Measurements from ENCODE around the gene SMC3.

Gene SMC3

DNA sequence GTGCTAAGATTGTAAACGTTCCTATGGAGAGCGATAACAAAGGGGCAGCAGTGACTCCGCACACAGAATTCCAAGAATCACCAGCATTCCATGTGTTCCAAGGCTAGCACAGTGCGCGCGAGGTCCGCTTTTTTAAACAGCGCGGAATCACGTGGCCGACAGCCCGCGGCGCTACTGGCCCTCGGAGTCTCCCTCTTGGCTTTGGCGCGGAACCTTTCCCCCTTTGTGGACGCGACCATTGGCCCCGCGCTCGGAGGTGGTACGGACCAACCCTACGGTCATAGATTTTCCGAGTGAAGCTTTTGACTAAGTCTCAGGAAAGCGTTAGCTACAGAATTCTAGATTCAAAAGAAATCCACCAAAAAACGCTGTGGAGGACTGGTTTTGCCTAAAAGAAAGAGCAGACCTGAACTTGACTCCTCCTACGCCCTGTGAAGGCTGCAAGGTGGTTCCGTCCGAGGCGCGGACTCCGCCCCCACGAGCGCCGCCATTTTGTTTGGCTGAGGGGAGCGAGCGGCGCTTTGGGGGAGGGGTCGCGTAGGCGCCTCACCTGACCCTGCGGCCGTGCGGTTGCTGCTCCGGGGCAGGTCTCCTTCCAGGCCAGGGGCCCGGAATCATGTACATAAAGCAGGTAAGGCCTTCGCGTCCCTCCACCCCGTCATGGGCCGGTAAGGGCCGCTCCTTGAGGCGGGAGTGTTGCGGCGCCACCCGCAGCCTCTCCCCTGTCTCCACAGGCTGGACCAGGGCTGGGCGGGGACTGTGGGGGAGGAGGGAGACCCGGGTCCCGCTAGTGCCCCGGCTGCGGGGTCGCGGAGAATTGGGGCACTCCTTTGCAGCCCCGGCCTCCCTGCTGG, at the start of gene SMC3:
Gene SMC3, plus strand, starts transcription at position 495 of the 854 bp plus-strand sequence. Its CDS starts 122 bp downstream, at position 617.
- H3K4me3 ChIP-seq (ENCODE audit: insufficient read depth, low read length, poor library complexity, severe bottlenecking) = peak within 1 kb of the TSS; percentile 98
- H3K36me3 ChIP-seq (ENCODE audit: low read length) = peaks cover 18% of the 10 kb centered on the region; the same call in 1 of the 2 replicates
- peaks cover 49% of the 10 kb centered on the region for H3K79me2 ChIP-seq (ENCODE audit: insufficient read depth, low read length)
- TF ChIP-seq EZH2phosphoT487 (conservative IDR thresholded peaks at IDR 0.05; ENCODE audit: low read length) = no peak
- TF ChIP-seq, protein P1, sequence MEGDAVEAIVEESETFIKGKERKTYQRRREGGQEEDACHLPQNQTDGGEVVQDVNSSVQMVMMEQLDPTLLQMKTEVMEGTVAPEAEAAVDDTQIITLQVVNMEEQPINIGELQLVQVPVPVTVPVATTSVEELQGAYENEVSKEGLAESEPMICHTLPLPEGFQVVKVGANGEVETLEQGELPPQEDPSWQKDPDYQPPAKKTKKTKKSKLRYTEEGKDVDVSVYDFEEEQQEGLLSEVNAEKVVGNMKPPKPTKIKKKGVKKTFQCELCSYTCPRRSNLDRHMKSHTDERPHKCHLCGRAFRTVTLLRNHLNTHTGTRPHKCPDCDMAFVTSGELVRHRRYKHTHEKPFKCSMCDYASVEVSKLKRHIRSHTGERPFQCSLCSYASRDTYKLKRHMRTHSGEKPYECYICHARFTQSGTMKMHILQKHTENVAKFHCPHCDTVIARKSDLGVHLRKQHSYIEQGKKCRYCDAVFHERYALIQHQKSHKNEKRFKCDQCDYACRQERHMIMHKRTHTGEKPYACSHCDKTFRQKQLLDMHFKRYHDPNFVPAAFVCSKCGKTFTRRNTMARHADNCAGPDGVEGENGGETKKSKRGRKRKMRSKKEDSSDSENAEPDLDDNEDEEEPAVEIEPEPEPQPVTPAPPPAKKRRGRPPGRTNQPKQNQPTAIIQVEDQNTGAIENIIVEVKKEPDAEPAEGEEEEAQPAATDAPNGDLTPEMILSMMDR (IDR thresholded peaks at IDR 0.05; ENCODE audit: insufficient read depth, low read length, poor library complexity, severe bottlenecking) = no peak
- H3K27ac ChIP-seq (ENCODE audit: low read depth, low read length) = peak within 1 kb of the TSS; percentile 80
- H4K20me1 ChIP-seq (ENCODE audit: low read depth, low read length) = peaks cover 24% of the 10 kb centered on the region
- H3K9ac ChIP-seq (ENCODE audit: low read length) = peak within 1 kb of the TSS; percentile 98
- H3K9me2 ChIP-seq (replicated peaks; ENCODE audit: insufficient read depth, low read length) = no peaks in the 10 kb centered on the region
- peaks cover 3% of the 10 kb centered on the region; the same call in 1 of the 2 replicates for H3F3A ChIP-seq (ENCODE audit: insufficient read depth)
- H3K9me3 ChIP-seq (ENCODE audit: insufficient read depth, low read length) = no peaks in the 10 kb centered on the region
- no peaks in the 10 kb centered on the region for H3K27me3 ChIP-seq (ENCODE audit: low read length)
- peak within 1 kb of the TSS; percentile 85 for H3K4me2 ChIP-seq (ENCODE audit: low read depth, low read length, poor library complexity, severe bottlenecking)
- H2AFZ ChIP-seq (ENCODE audit: low read depth, low read length, severe bottlenecking) = peak within 1 kb of the TSS; percentile 87

DNA sequence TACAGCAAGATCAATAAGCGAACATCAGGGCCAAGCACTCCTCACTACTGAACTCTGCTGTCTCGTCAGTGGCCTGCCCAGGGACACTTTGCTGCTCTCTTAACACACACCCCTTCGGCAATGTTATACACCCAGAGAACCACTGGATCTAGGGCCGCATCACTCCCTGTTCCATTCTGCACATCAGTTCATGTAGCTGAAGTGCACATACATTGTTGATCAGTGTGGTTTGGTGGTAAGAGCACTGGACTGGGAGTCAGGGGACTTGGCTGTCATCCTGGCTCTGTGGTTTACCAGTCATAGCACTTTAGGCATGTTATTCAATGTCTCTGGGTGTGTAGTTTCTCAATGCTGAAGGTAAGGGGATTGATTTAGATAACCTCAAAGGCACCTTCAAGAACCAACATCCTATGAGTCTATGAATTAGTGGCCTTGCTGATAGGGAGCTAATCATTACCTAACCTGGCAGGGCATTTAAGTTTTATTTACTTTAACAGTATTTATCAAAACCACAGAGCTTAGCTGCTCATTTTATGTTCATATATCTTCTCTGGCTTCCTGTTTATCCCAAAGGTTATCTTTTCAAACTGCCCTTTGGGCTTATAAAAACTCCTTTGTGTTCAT, 45.0 kb upstream of the SMC3 start:
- Histone ChIP-seq H3K79me2 (ENCODE audit: insufficient read depth, low read length) (no peaks in the 10 kb centered on the region), H3F3A (ENCODE audit: insufficient read depth) (no peaks in the 10 kb centered on the region), H4K20me1 (ENCODE audit: low read depth, low read length) (no peaks in the 10 kb centered on the region), H3K27ac (ENCODE audit: low read depth, low read length) (no peak overlapping the region), H3K9me3 (ENCODE audit: insufficient read depth, low read length) (no peaks in the 10 kb centered on the region), H3K27me3 (ENCODE audit: low read length) (no peaks in the 10 kb centered on the region), H3K9me2 (replicated peaks; ENCODE audit: insufficient read depth, low read length) (no peaks in the 10 kb centered on the region), H3K36me3 (ENCODE audit: low read length) (no peaks in the 10 kb centered on the region), H3K4me3 (ENCODE audit: insufficient read depth, low read length, poor library complexity, severe bottlenecking) (no peak overlapping the region), H2AFZ (ENCODE audit: low read depth, low read length, severe bottlenecking) (no peak overlapping the region), H3K9ac (ENCODE audit: low read length) (no peak overlapping the region), H3K4me2 (ENCODE audit: low read depth, low read length, poor library complexity, severe bottlenecking) (no peak overlapping the region)
- TF ChIP-seq EZH2phosphoT487 (conservative IDR thresholded peaks at IDR 0.05; ENCODE audit: low read length) = no peak
- TF ChIP-seq, protein P1 (IDR thresholded peaks at IDR 0.05; ENCODE audit: insufficient read depth, low read length, poor library complexity, severe bottlenecking) = no peak

DNA sequence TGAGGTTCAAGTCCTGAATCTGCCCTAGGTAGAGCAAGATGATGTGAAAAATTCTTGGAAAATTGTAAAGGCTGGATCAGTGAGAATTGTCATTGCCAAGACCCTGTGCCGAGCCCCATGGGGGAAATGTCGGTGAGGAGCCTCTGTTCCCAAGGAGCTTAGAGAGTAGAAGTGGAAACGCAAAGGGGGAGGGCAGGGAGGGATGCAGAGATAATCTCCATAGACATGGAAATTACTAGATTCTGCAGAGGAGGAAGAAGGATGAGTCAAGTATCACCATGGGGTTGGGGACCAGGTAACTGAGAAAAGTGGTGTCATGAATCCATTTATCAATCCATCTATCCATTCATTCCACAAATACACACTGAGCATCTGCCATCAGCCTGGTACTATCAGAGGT, 43.8 kb upstream of the SMC3 start:
- Histone ChIP-seq H3K27ac (ENCODE audit: low read depth, low read length) (no peak overlapping the region), H3K9me2 (replicated peaks; ENCODE audit: insufficient read depth, low read length) (no peaks in the 10 kb centered on the region), H3K9ac (ENCODE audit: low read length) (no peak overlapping the region), H3K79me2 (ENCODE audit: insufficient read depth, low read length) (no peaks in the 10 kb centered on the region), H3K27me3 (ENCODE audit: low read length) (no peaks in the 10 kb centered on the region), H2AFZ (ENCODE audit: low read depth, low read length, severe bottlenecking) (no peak overlapping the region), H3K4me3 (ENCODE audit: insufficient read depth, low read length, poor library complexity, severe bottlenecking) (no peak overlapping the region), H3K9me3 (ENCODE audit: insufficient read depth, low read length) (no peaks in the 10 kb centered on the region), H3K36me3 (ENCODE audit: low read length) (no peaks in the 10 kb centered on the region), H4K20me1 (ENCODE audit: low read depth, low read length) (no peaks in the 10 kb centered on the region), H3K4me2 (ENCODE audit: low read depth, low read length, poor library complexity, severe bottlenecking) (no peak overlapping the region), H3F3A (ENCODE audit: insufficient read depth) (no peaks in the 10 kb centered on the region)
- TF ChIP-seq, protein P1 (IDR thresholded peaks at IDR 0.05; ENCODE audit: insufficient read depth, low read length, poor library complexity, severe bottlenecking) = no peak
- no peak for TF ChIP-seq EZH2phosphoT487 (conservative IDR thresholded peaks at IDR 0.05; ENCODE audit: low read length)

Measured in SU-DHL-6 (cell line).